HG02884 (cell line): ENCODE results near the gene EDDM3A.

Experiments
- ATAC-seq: cut with Tn5 transposase; IDR thresholded peaks from one replicate; pipeline ENCODE4 v1.9.1; 2021; ENCODE audit warnings: mild to moderate bottlenecking, moderate library complexity; ENCODE audit not compliant: unreplicated experiment

EDDM3A gene

DNA sequence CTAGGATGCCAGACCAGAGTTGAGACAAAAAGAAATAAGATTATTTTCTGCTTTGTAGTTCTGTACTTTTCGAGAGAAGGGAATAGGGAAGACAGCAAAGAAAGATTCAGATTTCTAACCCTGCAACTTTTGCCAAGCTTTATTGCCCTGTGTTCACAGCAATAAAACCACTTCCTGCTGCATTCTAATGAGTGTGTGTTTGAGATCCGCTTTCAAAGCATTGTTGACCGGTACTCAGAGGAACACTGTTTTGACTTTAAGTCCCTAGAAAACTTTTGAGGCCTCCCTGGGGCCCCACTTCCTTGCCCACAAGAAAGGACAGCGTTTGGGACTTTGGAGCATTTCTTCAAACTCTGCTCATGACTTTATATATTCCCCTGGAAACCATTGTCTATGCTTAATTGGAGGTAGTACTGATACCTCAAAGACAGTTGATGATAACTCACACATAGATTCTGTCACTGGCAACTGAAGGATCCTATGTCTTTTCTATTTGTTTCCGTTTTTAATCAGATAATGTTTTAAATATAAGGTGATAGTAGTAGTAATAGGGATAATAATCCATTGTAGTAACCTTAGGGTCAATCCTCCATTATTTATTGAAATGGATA is 36.7 kb downstream of the EDDM3A start:
- peak; percentile 41 for ATAC-seq

- ATAC-seq = no peak
Measured at GRCh38 chr14:20787025-20787424, 41.3 kb downstream of the EDDM3A start.

DNA sequence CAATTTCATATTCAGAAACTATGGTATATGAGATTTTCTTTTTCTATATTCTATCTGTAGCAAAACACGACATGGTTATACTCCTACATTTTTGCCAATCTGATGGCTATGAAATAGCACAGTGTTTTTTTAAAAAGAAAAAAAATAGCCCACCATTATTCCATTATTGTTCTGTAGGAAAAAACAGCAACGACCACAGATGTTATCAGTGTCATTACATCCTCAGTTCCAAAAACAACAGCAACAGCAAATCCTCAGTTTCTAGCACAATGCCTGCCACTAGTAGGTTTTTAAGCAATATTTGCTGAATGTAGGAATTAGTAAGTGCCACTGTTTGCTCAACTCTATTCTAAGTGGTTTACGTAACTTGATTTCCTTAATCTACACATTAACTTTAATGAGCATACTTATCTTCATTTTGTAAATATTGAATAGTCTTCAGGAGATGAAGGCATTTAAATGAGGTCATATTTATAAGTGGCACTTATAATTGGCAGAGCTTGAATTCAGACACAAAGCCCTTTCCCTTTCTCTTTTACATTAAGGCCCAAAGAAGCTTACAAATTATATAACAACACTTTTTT is 43.6 kb downstream of the EDDM3A start:
- ATAC-seq = no peak

GRCh38 chr14:20790464-20791116 is 44.9 kb downstream of the EDDM3A start:
- ATAC-seq = no peak

- ATAC-seq = no peak
Measured at GRCh38 chr14:20791187-20791586, 45.5 kb downstream of the EDDM3A start.

DNA sequence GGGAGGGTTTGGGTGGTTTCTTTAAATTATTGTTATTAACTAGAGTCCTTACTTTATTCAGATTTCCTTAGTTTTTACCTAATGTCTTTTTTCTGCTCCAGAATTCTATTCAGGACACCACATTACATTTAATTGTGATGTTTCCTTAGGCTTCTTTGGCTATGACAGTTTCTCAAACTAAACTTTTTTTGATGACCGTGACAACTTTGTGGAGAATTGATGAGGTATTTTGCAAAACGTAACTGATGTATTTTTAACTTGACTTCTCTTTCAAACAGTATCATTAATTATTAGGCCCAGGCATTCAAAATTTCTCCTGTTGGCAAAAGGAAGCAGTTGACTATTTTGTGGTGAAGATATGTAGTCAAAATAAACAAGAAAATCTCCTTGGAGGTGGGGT is 45.9 kb downstream of the EDDM3A start:
- ATAC-seq = no peak

GRCh38 chr14:20792556-20792955 is 46.9 kb downstream of the EDDM3A start:
- no peak for ATAC-seq

- no peak for ATAC-seq
Measured at GRCh38 chr14:20794644-20795369, 49.1 kb downstream of the EDDM3A start.

DNA sequence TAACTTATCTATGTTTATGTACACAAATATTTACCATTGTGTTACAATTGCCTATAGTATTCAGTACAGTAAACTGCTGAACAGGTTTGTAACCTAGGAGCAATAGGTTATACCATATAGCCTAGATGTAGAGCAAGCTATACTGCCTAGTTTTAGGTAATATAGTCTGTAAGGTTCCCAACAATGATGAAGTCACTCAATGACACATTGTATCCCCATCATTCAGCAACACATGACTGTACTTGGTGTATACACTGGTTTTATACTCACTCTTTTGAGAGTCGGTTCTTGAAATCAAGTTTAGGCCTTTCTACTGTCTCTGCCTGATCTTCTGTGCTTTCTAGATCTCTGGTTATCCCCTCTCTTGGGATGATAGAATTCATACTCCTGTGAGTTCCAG is 51.5 kb downstream of the EDDM3A start:
- ATAC-seq = no peak
